ENCODE data around the gene KLRC3.
"Not testable (repeated sequence)": the region's sequence is repeated elsewhere in the genome, so short reads cannot be mapped to it uniquely, and the experiment has no call there.

Gene KLRC3

DNA sequence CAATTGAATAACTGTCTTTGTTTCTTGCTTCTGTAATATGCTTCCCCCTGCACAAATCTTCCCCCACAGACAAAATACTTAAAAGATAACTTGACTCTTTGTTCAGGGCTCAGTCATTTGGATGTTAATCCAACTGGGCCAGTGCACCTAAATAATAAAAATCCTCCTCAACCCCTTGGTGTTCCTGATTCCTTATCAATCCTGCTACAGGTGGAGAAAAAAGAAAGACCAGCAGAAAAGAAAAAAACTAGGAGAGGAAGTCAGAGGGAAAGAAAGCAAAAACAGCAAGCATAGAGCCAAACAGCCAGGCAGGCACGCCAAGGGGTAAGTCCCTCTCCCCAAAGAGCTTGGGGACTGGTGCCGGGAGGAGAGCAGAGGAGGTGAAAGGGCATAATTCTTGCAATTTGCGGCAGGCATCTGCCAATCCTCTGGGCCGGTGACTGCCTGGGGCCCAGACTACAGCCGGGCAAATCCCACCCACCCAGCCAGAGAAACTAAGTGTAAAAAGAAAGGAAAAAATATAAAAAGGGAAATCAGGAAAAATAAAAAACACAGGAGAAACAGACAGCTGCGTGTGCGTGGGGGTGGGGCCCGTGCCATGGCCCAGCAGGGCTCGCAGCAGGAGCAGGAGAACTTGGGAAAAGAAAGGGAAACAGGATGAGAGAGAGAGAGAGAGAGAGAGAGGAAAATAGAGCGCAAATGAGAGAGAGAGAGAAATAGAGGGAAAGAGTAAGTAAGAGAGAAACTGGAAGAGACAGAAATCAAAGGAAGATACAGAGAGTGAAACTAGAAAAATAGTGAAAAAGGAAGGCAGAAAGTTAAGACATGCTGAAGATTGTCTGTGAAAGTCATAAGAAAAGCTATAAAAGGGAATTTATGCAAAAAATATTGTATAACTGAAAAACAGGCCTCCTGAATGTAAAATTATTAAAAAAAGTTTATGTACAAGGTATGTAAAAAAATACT lies 51.9 kb downstream of the KLRC3 start:
- DNase-seq (ENCODE audit: low read depth): no peak

GRCh38 chr12:10367714-10368113 lies 52.7 kb downstream of the KLRC3 start:
- not testable (repeated sequence) for DNase-seq (ENCODE audit: low read depth)

GRCh38 chr12:10366875-10367274 lies 53.5 kb downstream of the KLRC3 start:
- no peak for DNase-seq (ENCODE audit: low read depth)

DNA sequence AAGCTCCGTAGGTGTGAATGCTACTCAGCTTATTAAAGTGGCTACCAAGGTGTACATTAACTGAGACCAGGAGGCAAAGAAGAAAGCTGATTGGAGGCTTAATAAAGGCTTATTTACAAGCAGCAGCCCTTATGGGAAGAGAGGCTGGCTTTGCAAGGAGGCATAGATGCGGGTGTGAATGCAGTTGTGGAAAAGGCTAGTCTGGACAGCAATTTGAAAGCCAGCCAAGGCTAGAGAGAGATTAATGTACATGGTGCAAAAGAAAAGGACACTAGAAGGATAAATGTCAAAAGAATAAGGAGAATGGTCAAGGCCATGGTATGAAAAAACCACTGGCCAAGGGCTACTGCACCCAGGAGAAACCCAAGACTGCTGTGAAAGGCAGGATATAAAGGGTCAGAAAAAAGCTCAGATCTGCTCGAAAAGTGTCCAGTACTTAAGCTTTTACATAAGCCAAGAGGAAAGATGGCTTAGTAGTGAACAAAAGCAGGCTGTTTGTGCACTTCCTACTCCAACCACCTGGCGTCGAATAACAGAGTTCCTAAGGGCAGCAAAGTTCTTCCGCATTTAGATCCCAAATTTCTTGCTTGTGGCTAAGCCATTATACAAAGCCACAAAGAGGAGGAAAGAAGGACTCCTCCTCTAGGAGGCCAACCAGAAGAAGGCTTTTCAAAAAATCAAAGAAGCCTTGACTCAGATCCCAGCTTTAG lies 54.5 kb downstream of the KLRC3 start:
- DNase-seq (ENCODE audit: low read depth): no peak

DNA sequence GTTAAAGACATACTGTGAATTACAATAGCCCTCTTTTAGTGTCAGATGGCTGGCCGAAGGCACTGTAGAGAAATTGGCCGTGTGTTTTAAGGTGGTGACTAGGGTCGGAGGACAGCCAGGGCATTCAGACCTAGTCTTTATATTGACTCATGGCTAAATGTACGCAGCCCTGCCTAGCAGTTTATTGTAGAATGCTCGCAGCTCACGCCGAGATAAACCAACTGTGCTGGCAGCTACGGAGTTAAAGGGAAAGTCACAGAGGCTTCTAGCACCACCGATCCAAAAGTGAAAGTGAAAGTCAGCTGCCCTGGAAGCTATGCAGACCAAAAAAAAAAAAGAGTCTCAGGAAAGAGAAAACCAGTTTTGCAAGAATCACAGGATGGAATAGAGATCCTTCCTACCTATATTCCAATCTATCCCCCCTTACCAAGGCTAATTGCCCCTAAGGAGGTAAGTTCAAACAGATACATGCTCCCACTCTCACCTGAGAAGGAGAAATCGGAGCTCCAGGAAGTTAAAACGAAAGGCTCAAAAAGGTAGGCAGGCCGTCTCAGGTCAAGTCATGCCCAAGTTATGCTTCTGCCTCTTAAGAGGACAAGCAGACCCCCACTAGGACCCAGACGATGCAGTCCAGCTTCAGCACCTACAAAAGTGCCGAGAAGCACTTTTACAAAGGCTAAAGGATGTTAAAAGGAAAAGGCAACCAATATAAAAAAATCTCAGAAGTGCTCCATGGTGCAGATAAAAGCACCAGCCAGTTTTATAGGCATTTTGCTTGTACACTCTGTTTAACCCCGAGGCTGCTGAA lies 55.4 kb downstream of the KLRC3 start:
- no peak for DNase-seq (ENCODE audit: low read depth)

GRCh38 chr12:10363914-10364814 lies 56.2 kb downstream of the KLRC3 start:
- no peak for DNase-seq (ENCODE audit: low read depth)

DNA sequence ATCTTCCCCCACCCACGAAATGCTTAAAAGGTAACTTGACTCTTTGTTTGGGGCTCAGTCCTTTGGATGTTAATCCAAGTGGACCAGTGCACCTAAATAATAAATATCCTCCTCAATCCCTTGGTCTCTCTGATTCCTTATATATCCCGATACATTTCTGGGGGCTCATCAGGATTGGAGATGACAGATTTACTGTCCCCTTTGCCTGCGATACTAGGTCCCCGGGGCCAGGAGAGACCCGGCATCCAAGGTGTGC lies 56.8 kb downstream of the KLRC3 start:
- DNase-seq (ENCODE audit: low read depth): no peak

DNA sequence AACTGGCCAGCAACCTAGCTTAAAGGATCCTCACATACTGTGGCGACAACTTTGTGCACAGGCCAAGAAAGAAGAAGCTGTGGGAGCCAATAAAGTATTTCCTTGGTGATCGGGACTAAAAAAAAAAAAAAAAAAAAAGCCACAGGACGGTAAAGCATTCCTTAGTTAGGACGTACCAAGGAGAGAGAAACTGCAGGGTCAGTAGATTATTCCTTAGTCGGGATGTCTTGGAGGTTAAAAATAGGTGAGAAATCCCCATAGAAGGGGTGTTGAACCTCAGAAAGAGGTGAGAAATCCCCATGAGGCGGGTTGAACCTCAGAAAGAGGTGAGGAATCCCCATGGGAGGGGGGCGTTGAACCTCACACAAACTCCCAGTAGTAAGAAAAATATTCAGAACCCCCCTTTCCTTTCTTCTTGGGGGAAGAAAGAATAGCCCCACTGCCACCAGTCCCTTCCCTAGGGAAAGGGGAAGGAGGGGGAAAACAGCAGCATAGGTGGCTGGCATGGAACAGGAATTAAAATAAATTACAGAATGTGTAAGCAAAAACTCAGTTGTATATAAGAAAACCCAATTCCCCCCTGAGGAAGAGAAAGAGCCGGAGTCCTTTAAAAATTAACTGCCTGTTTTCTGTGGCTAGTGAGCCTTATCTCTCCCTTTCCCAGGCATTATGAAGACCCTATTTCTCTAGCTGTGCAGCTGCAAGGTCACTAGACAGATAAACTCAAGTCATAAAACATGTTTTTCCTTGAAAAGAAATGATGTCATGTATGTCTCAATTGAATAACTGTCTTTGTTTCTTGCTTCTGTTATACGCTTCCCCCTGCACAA lies 57.4 kb downstream of the KLRC3 start:
- no peak for DNase-seq (ENCODE audit: low read depth)

DNA sequence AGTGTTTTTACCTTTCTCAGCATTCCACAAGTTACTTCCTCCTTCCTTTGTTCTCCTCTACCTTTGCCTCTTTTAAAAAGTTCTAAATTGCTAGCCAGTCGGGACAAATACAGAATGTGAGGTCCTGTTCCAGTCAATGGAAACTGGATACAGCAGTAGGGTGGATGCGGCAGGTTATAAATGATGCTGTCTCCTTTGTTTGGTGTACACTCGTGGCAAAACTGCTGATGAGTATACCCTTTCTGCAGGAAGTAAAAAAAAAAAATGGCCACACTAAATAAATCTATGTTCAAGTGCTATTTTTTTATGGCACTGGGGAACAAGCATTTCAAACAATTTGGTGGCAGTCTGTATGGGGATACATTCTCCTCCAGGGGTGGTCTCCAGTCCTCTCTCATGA lies 58.1 kb downstream of the KLRC3 start:
- DNase-seq (ENCODE audit: low read depth): no peak
